Raji (cell line): ENCODE measurements around the gene PXK.

Source experiments
- POLR2A ChIP-seq: IDR thresholded peaks from 2 replicates; pipeline ENCODE4 v1.6.1; 2011; ENCODE audit warnings: low read depth, low read length, control low read depth; ENCODE audit not compliant: insufficient read depth

Gene PXK

DNA sequence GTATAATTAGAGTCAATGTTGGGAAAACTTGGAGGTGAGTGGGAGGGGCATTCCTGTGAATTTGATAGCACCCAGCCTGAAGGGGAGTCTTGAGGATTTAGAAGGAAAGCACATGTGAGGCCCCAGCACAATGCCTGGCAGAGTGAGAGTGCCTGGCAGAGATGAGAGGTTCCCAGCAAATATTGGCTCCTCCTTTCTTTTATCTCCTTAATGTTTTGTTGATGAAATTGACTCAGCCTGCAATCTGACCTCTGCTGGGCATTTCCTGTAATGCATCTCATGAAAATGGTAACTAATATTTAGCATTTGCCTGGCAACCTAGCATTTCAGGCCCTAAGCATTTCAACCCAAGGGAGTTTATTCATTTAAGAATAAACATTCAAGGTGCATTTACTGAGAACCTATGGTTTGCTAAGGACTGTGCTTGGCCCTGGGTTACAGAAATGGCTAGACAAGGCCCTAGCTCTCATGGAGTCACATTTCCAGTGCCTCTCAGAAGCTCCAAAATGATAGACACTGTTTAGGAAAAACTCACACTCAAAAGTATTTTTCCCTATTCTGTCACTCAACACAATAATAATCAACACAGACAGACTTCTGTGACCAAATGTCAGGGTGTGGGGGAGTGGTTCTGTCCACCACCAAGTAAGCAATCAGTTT is 82.0 kb downstream of the PXK start:
- TF ChIP-seq POLR2A, result no peak

DNA sequence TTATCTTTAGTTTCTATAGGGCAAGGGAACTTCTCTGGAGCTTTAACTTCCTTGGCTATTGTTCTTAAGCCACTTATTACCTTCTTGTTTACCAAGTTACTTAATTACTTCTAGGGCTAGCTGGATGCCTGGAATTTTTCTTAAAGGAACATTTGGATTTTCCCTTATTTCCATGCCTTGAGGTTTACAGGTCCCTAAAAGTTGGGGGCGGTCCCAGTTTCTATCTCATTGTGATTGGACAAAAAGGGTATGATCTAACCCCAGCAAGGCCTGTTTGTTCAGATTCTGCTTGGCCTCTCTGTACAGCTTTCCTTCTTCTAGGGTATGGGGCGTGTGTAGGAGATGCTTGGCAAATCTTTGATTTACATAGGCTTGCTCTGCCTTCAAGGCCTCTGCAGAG is 83.5 kb downstream of the PXK start:
- no peak for TF ChIP-seq POLR2A

DNA sequence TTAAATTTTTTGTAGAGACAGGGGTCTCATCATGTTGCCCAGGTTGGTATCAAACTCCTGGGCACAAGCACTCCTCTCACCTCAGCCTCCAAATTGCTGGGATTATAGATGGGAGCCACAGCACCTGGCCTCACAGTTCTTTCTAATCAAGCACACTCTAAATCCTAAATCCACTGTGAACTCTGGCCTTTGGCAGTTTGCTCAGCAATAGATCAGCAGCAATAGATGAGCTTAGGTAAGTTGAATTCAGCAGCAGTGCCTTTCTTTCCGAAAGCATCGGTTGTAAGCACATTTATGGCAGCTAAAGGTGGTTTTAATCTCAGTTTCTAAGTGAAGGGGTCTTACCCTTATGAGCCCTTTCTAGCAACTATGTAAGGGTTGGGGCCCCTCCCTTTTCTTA is 84.4 kb downstream of the PXK start:
- no peak for TF ChIP-seq POLR2A

DNA sequence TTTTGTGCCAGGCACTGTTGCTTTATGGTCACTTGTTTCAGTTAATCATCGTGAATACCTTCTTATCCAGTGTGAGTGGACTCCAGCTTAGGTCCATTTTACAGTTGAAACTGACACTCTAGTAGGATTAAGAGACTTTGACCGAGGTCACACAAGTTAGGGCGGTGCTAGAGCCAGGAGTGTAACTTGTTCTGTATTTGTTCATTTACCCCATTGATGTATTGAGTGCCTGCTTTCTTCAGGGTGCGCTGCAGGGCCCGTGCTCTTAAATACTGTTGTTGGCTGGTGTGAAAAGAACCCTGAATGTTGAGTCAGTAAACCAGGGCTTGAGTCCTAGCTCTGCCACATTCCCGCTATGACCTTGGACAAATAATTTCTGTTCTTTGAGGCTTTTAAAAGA is 85.5 kb downstream of the PXK start:
- TF ChIP-seq POLR2A, result no peak

DNA sequence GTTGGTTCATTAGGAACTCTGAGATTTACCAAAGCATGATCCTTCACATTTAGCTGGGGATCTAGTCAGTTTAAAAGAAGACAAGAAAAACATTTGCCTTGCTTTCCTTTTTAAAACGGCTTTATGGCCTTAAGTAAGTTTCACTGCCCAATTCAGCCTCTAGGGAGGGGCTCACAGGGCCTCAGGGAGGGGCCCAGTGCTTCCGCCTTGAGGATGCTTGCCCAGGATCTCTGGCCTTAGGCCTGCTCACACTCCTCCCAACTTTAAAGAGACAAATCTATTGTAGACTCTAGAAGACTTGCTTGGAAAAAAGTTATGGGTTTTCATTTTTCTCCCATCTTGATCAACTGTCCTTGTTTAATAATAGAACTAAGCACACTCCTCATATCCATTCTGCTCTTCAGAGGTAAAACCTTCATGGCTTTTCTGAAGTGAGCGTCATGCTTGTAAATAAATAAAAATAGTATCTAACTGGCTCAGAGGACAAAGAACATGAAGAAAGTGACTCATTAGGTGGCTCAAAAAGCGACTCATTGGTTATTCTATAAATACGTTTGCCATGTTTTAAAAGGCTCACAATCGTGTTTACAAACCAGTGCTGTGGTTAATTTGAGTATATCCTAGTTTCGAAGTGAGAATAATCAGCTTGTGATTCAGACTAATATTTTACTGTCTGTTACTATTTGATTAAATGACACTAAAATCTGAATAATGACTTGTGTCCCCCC is 87.3 kb downstream of the PXK start:
- no peak for TF ChIP-seq POLR2A

DNA sequence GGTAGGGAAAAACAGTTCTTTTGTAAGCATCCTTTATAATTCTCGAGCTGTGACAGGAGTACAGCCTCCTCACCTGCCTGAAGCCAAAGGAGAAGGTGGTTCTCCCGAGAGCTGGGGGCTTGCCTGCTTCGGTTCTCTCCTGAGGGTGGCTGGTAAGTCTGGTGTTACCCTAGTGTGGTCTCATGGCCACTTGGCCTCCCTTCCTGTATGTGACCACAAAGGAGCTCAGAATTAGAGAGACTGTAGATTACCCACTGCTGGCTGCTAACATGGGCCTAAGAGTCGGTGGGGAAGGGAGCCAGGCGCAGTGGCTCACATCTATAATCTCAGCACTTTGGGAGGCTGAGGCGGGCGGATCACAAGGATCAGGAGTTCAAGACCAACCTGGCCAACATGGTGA is 88.3 kb downstream of the PXK start:
- no peak for TF ChIP-seq POLR2A

DNA sequence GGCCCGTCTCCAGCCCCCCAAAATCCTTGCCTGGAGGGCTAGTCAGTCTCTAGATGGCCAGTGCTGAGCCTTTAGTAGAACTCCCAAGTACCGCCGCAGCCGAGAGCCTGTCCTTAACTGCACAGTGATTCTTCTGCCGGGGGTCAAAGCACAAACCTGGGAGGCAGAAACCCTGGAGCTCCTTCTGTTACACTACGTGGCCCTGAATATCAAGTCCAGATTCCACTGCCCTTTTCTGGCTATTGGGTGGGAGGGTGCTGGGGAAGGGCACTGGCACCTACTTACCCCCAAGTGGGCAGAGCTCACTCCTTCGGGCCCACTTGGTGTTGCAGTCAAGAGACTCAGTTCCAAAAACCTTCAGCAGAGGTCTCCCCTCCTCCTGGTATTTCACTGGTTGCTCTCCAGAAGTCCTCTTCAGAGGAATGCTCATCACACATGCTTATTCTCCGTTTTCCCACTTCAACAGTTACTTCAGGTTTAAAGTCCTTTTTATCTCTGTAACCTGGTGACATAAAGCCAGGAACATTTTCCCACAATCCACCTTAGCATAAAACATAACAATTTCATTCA is 90.1 kb downstream of the PXK start:
- TF ChIP-seq POLR2A, result no peak

DNA sequence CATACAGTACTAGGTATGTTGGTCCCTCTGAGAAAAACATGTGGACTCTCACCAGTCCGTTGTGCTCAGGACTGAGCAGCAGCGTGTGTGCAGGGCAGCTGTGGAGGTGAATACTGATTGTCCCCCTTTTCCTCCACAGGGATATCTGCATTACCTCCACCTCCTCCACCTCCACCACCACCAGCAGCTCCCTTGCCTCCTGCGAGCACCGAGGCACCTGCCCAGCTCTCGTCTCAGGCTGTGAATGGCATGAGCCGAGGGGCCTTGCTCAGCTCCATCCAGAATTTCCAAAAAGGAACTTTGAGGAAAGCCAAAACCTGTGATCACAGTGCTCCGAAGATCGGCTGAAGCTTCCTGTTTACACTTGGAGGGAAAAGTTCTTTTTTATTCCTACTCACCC is 91.9 kb downstream of the PXK start:
- TF ChIP-seq POLR2A, result no peak

DNA sequence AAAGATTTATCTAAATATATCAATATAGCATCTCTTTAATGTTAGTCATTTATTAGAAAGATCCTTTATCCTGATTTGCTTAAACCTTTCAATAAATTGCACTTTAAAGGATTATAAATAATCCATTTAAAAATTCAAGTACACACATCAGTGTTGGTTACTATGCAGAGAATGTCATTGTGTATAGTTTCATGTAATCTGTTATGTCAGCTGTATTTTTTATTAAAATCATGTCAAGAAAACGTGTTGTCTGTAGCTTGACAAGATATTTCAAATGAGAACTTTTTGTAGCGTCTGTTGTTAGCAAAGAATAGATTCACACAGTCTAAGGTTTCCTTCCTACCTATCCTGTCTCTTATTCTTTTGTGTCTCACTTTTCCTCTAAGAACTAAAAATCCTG is 93.1 kb downstream of the PXK start:
- no peak for TF ChIP-seq POLR2A

DNA sequence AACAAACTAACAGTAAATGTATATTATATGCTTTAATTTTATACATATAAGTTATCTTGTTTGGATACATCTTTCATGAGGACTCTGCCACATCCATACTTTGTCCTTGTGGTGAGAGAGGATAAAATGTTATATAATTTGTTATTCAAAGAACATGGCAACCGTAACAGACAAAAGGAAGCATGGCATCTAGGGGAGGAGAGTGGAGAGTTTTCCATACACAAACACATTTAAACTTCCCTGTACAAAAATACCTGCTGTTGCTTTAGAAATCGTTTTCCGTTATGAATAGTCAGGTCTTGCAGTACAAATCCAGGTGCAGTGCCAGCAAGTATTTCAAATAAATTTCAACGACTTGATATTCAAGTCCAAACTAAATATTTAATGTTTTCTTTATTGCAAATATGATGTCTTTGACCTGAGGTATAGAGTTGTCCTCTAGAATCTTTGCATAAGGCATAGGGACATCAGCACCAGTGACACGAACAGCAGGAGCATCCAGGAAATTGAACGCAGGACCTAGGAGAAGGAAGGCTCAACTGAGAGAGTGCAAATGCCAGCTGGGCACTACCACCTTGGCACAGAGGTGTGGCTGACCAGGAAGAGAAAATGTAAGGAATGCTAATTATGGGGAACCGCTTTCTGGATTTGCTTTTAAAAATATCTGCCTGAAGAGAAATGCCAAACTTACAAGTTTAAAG is 95.1 kb downstream of the PXK start:
- no peak for TF ChIP-seq POLR2A

DNA sequence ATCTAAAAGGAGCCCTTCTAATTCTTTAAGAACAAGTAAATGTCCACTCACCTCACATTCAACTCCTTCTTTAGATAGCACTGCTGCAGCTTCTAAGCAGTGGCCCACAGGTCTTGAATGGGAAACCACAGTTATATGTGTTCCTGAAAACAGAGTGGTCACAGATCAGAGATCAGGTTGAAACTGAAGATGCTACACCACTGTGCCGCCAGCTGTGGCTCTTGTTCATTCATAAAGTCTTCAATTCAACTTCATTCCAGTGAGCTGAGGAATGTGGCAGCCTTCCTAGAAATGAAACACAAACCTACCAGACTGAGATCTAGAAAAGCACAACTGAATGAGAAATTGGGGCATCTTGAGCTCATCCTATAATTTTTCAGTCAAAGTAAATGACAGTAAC is 97.0 kb downstream of the PXK start:
- TF ChIP-seq POLR2A, result no peak

DNA sequence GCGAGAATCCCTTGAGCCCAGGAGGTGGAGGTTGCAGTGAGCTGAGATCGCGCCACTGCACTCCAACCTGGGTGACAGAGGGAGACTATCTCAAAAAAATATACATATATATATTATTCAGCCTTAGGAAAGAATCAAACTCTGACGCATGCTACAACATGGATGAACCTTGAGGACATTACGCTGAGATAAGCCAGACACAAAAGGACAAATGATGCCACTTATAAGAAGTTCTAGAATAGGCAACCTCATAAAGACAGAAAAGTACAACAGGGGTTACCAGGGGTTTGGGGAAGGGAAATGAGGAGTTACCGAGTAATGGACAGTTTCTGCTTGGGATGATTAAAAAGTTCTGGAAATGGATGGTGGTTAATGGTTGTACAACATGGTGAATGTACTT is 100.2 kb downstream of the PXK start:
- TF ChIP-seq POLR2A, result no peak

DNA sequence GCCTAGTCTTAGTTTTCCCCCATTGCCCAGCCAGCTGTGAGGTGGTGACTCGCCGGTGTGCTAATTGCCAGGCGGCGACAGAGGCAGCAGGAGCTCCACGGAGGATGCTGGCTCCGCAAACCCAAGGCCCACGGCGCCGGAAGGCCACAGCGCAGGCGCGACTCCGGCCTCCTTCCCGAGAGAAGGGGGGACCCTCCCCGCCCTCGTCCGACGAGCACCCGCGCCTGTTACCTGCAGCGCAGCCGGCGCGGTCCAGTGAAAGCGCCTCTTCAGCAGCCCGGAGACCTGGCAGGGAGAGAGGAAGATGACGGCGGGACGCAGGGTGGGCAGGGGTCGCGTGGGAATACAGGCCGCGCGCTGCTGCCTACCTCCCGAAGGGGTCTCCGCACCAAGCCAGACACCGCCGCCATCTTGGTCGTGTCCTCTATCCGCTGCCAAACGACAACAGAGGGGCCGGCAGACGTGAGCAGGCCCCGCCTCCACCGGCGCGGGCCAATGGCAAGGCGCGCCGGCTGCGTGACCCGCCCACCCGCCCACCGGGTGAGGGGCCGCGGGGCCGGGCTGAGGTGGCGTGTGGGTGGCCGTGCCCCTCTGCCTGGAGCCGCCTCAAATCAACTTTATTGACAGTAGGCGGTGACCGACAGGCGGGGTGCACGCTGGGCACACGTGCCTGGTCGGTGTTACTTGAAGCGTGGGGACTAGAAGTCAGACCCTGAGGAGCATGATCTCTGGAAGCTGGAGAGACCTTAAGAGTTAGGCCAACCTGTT is 100.9 kb downstream of the PXK start, which contains the start of gene PDHB:
TSS of gene PDHB (minus strand) at position 433 of the 768 bp plus-strand sequence. CDS start at position 410, 23 bp downstream.
- TF ChIP-seq POLR2A, result peak; percentile 93

DNA sequence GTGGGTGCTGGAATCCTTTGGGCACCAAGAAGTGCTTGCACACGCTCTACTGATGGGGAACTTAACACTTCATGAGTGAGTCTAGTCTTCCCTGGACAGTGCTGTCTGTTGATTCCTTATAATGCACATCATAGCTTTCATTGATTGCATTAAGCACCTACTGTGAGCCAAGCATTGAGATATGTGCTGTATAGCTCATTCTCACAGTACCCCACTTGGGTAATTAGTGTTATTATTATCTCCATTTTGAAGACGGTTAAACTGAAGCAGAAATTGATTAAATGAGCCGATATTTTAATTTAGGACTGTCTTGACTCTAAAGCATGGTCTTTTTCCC is 101.4 kb downstream of the PXK start:
- TF ChIP-seq POLR2A, result no peak

DNA sequence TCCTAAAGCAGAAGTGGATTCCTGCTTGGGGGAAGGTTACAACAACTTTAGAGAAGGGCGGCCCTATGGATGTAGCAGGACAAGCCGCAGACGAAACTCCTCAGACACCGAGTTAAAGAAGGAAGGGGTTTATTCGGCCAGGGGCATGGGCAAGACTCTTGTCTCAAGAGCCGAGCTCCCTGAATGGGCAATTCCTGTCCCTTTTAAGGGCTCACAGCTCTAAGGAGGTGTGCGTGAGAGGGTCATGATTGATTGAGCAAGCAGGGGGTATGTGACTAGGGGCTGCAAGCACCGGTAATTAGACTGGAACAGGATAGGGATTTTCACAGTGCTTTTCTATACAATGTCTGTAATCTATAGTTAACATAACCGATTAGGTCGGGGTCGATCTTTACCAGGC is 101.8 kb downstream of the PXK start:
- no peak for TF ChIP-seq POLR2A
